H1 (cell line): Measurements from ENCODE around the gene GRB14. TPM values are rescaled to one million over a fixed set of nuclear protein-coding genes. Genes with fewer than 3 reads are reported as not detected.

ENCODE experiments used
- CHD2 ChIP-seq: IDR thresholded peaks from 2 replicates; pipeline ENCODE4 v1.6.1; 2012; ENCODE audit warnings: low read length, improper control_type of control experiment
- KDM5A ChIP-seq: fragments of 200-600 bp; IDR thresholded peaks from 2 replicates; pipeline ENCODE4 v1.7.1; 2012; ENCODE audit warnings: mild to moderate bottlenecking, low read length, inconsistent platforms, mixed read lengths
- NRF1 ChIP-seq: IDR thresholded peaks from 2 replicates; pipeline ENCODE4 v1.6.1; 2011; ENCODE audit warnings: mild to moderate bottlenecking, low read depth, low read length, improper control_type of control experiment
- TAF1 ChIP-seq: IDR thresholded peaks from 2 replicates; pipeline ENCODE4 v1.6.1; 2011; ENCODE audit warnings: mild to moderate bottlenecking, low read depth, low read length
- TBP ChIP-seq: IDR thresholded peaks from 2 replicates; pipeline ENCODE4 v1.6.1; 2011; ENCODE audit warnings: low read depth, low read length, improper control_type of control experiment
- polyA plus RNA-seq, 7 experiments: library from polyadenylated mRNA; depleted of rRNA in 3 of 7; stranded (reverse) in 5 of 7; unstranded in 2 of 7; fragments of >200 nt in 5 of 7; fragments of 200-250 nt in 2 of 7; gene quantifications; 1 replicate in 5 of 7; 2 replicates in 1 of 7; 4 replicates in 1 of 7; pipeline versions ENCODE4 v1.2.1 to v1.2.3, GENCODE V29; 2011 to 2013; ENCODE audit warnings: missing spikeins in 2 of 7, mixed read lengths in 2 of 7
- total RNA-seq: library from RNA; stranded (reverse); fragmentation: NEBNext Ultra II Directional; extraction: Animal tissue kit (Norgen Biotek cat#: 25700); gene quantifications from 2 replicates; pipeline ENCODE4 v1.2.1, GENCODE V29; 2021
- TF ChIP-seq, protein P1 (sequence below): IDR thresholded peaks from 2 replicates; pipeline ENCODE4 v1.6.1; 2011; ENCODE audit warnings: low read length, improper control_type of control experiment

Gene GRB14
- total and polyA plus RNA-seq, 2 of the 8 experiments (the other 6 are each of a cell fraction or from before 2014, with no cell fraction given): 2.5 to 11.6 TPM

DNA sequence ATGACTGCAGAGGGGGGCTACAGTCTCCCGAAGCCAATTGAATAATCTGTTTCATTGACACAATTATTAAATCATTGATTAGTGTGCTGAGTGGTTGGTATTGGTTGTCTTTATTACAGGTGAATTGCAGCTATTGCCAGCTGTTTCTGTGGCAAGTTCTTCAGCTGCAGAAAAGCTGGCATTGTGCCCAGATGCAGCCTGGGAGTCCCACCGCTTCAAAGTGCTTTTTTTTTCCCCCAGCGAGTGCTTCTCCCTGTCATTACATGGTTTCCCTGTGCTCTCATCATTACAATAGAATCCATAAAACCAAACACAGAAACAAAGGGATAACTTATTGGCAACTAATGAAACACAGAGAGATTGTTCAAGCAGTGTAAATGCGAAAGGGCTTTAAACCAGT lies 164.7 kb downstream of the GRB14 start (continued):
- TF ChIP-seq, protein P1, sequence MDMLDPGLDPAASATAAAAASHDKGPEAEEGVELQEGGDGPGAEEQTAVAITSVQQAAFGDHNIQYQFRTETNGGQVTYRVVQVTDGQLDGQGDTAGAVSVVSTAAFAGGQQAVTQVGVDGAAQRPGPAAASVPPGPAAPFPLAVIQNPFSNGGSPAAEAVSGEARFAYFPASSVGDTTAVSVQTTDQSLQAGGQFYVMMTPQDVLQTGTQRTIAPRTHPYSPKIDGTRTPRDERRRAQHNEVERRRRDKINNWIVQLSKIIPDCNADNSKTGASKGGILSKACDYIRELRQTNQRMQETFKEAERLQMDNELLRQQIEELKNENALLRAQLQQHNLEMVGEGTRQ: no peak
- no peak for TF ChIP-seq TBP
- TF ChIP-seq TAF1: no peak
- no peak for TF ChIP-seq CHD2
- TF ChIP-seq KDM5A: no peak
- no peak for TF ChIP-seq NRF1
